ENCODE measurements around the gene FN3KRP.
A peak's percentile ranks its signal among the peaks of the same experiment; 100 is the strongest.

FN3KRP gene, protein sequence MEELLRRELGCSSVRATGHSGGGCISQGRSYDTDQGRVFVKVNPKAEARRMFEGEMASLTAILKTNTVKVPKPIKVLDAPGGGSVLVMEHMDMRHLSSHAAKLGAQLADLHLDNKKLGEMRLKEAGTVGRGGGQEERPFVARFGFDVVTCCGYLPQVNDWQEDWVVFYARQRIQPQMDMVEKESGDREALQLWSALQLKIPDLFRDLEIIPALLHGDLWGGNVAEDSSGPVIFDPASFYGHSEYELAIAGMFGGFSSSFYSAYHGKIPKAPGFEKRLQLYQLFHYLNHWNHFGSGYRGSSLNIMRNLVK

GRCh38 chr17:82716203-82717010 lies at the start of gene FN3KRP:
FN3KRP (plus strand) TSS chr17:82716706; CDS start chr17:82716756, 50 bp downstream.
- no peak for TF ChIP-seq CTCF (IDR thresholded peaks at IDR 0.05; ENCODE audit: borderline replicate concordance, insufficient read depth, low read depth, low read length)
- peak within 1 kb of the TSS; percentile 82 for H3K4me3 ChIP-seq (ENCODE audit: low read depth, low read length)

GRCh38 chr17:82666931-82667667 lies 49.4 kb upstream of the FN3KRP start:
- no peak for TF ChIP-seq CTCF (IDR thresholded peaks at IDR 0.05; ENCODE audit: borderline replicate concordance, insufficient read depth, low read depth, low read length)
- no peak overlapping the region for H3K4me3 ChIP-seq (ENCODE audit: low read depth, low read length)

GRCh38 chr17:82667668-82668000 lies 48.9 kb upstream of the FN3KRP start:
- TF ChIP-seq CTCF (IDR thresholded peaks at IDR 0.05; ENCODE audit: borderline replicate concordance, insufficient read depth, low read depth, low read length): no peak
- no peak overlapping the region for H3K4me3 ChIP-seq (ENCODE audit: low read depth, low read length)

GRCh38 chr17:82668024-82668630 lies 48.4 kb upstream of the FN3KRP start:
- TF ChIP-seq CTCF (IDR thresholded peaks at IDR 0.05; ENCODE audit: borderline replicate concordance, insufficient read depth, low read depth, low read length): no peak
- no peak overlapping the region for H3K4me3 ChIP-seq (ENCODE audit: low read depth, low read length)

DNA sequence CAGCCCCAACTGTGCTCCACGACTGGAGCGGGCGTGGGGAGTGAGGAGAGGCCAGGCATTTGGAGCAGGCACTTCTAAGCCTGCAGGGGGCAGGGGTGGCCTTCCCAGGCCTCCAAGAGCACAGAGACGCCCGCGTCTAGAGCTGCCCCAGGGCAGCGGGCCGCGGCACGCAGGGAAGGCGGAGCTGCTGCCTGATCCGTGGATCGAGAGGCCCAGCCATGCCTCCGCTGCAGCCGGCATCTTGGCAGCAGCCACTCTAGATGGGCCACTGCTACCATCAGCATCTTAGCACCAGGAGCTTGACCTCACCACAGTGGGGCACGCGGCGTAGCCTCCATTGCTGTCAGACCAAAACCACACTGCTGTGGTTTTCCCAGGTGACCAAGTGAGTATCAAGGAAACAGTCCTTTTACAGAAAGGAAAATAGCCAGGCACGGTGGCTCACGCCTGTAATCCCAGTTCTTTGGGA lies 47.8 kb upstream of the FN3KRP start:
- peak; percentile 75 for TF ChIP-seq CTCF (IDR thresholded peaks at IDR 0.05; ENCODE audit: borderline replicate concordance, insufficient read depth, low read depth, low read length)
- no peak overlapping the region for H3K4me3 ChIP-seq (ENCODE audit: low read depth, low read length)

GRCh38 chr17:82670661-82671450 lies 45.6 kb upstream of the FN3KRP start:
- H3K4me3 ChIP-seq (ENCODE audit: low read depth, low read length): no peak overlapping the region
- no peak for TF ChIP-seq CTCF (IDR thresholded peaks at IDR 0.05; ENCODE audit: borderline replicate concordance, insufficient read depth, low read depth, low read length)
